ENCODE results near the gene KIFC1. TPM values are rescaled to one million over a fixed set of nuclear protein-coding genes. Genes with fewer than 3 reads are reported as not detected.

KIFC1 gene
- total and polyA plus RNA-seq, 7 donors, result 0.15 to 1.0 (median 0.22) TPM; not detected in 1

GRCh38 chr6:33428966-33429749 lies 37.5 kb downstream of the KIFC1 start:
- no peaks in the 10 kb centered on the region for H3K27me3 ChIP-seq (ENCODE audit: insufficient read depth in 3 of 3, low read length in 2 of 3)
- 64 to 68% (median 66%) methylated on average over 5 of the region's 5 CpGs for WGBS, 3 donors
- intact Hi-C loops (cut with DNase I), result loop anchor here in 1 of 2 donors (5.0 kb wide), 1 partner anchor 37 kb away; the partner anchor contains the start of gene KIFC1

GRCh38 chr6:33429750-33430052 lies 38.1 kb downstream of the KIFC1 start:
- intact Hi-C loops (cut with DNase I), result loop anchor here in 1 of 2 donors (5.0 kb wide), 1 partner anchor 37 kb away; the partner anchor contains the start of gene KIFC1
- H3K9me3 ChIP-seq, result no peaks in the 10 kb centered on the region
- no peaks in the 10 kb centered on the region for H3K36me3 ChIP-seq (ENCODE audit: insufficient read depth in 1 of 2, low read depth in 1 of 2)
- 33 to 59% (median 50%) methylated on average over 2 of the region's 2 CpGs for WGBS, 3 donors
- no peak for TF ChIP-seq CTCF (IDR thresholded peaks at IDR 0.05)
- H3K4me3 ChIP-seq, result no peak overlapping the region
- H3K27me3 ChIP-seq (ENCODE audit: insufficient read depth in 3 of 3, low read length in 2 of 3), result no peaks in the 10 kb centered on the region
- DNase-seq, result no peak
- H3K4me1 ChIP-seq, result peaks cover 15% of the 10 kb centered on the region
- H3K27ac ChIP-seq, result no peak overlapping the region
- ATAC-seq, result no peak

More at GRCh38 chr6:33428966-33429749, 37.5 kb downstream of the KIFC1 start:
- H3K9me3 ChIP-seq, result no peaks in the 10 kb centered on the region
- H3K4me1 ChIP-seq, result peaks cover 20% of the 10 kb centered on the region
- TF ChIP-seq CTCF (IDR thresholded peaks at IDR 0.05), result no peak
- H3K27ac ChIP-seq, result no peak overlapping the region
- ATAC-seq (no peak), DNase-seq (no peak)
- no peak overlapping the region for H3K4me3 ChIP-seq
- H3K36me3 ChIP-seq (ENCODE audit: insufficient read depth in 1 of 2, low read depth in 1 of 2), result no peaks in the 10 kb centered on the region

GRCh38 chr6:33430334-33430733 lies 38.7 kb downstream of the KIFC1 start:
- Histone ChIP-seq H3K4me1 (peaks cover 9% of the 10 kb centered on the region), H3K36me3 (ENCODE audit: insufficient read depth in 1 of 2, low read depth in 1 of 2) (peaks cover 0 to 1% of the 10 kb centered on the region in 2 donors), H3K9me3 (no peaks in the 10 kb centered on the region), H3K27ac (no peak overlapping the region), H3K27me3 (ENCODE audit: insufficient read depth in 3 of 3, low read length in 2 of 3) (no peaks in the 10 kb centered on the region), H3K4me3 (no peak overlapping the region)
- DNase-seq (no peak), ATAC-seq (no peak)
- TF ChIP-seq CTCF (IDR thresholded peaks at IDR 0.05), result no peak
- intact Hi-C loops (cut with DNase I), result no loop called here
- 61 to 71% (median 69%) methylated on average over 2 of the region's 2 CpGs for WGBS, 3 donors

- peaks cover 9% of the 10 kb centered on the region for H3K4me1 ChIP-seq
- no peak overlapping the region for H3K27ac ChIP-seq
- no peak for ATAC-seq
Measured at GRCh38 chr6:33430991-33431879, 39.6 kb downstream of the KIFC1 start.

More at GRCh38 chr6:33430991-33431879, 39.6 kb downstream of the KIFC1 start:
- peaks cover 0 to 10% of the 10 kb centered on the region in 2 donors for H3K36me3 ChIP-seq (ENCODE audit: insufficient read depth in 1 of 2, low read depth in 1 of 2)
- no peaks in the 10 kb centered on the region for H3K9me3 ChIP-seq
- TF ChIP-seq CTCF (IDR thresholded peaks at IDR 0.05), result no peak
- no peaks in the 10 kb centered on the region for H3K27me3 ChIP-seq (ENCODE audit: insufficient read depth in 3 of 3, low read length in 2 of 3)
- peak; percentile 53 to 75 for DNase-seq
- 14 to 27% (median 19%) methylated on average over 12 of the region's 12 CpGs for WGBS, 3 donors
- no peak overlapping the region for H3K4me3 ChIP-seq
- intact Hi-C loops (cut with DNase I), result no loop called here

All from psoas muscle (tissue), 8 donors.